Measurements from ENCODE around the gene SELENON. TPM values are rescaled to one million over a fixed set of nuclear protein-coding genes. Genes with fewer than 3 reads are reported as not detected.

SELENON gene
- total RNA-seq, 1 donor from 2014 or later: 146 TPM

GRCh38 chr1:25763493-25763892, 36.5 kb upstream of the SELENON start:
- Mint-ChIP-seq H3K4me3 (no peak overlapping the region), H3K27me3 (ENCODE audit: low read depth) (no peaks in the 10 kb centered on the region), H3K36me3 (ENCODE audit: low read depth) (no peaks in the 10 kb centered on the region), H3K9me3 (no peaks in the 10 kb centered on the region), H3K27ac (ENCODE audit: unreplicated experiment) (peak overlapping the region; percentile 19), H3K4me1 (peaks cover 21% of the 10 kb centered on the region)
- no peak for DNase-seq (ENCODE audit: low read depth, low spot score)
- TF ChIP-seq CTCF (conservative IDR thresholded peaks at IDR 0.05): no peak

- H3K27ac Mint-ChIP-seq (ENCODE audit: unreplicated experiment): peak overlapping the region; percentile 60
- no peaks in the 10 kb centered on the region for H3K9me3 Mint-ChIP-seq
- peaks cover 31% of the 10 kb centered on the region for H3K4me1 Mint-ChIP-seq
- TF ChIP-seq CTCF (conservative IDR thresholded peaks at IDR 0.05): no peak
- H3K4me3 Mint-ChIP-seq: no peak overlapping the region
- no peak for DNase-seq (ENCODE audit: low read depth, low spot score)
- no peaks in the 10 kb centered on the region for H3K27me3 Mint-ChIP-seq (ENCODE audit: low read depth)
- no peaks in the 10 kb centered on the region for H3K36me3 Mint-ChIP-seq (ENCODE audit: low read depth)
Measured at GRCh38 chr1:25765136-25765922, 34.7 kb upstream of the SELENON start.

GRCh38 chr1:25765923-25766589, 33.9 kb upstream of the SELENON start:
- H3K27me3 Mint-ChIP-seq (ENCODE audit: low read depth): no peaks in the 10 kb centered on the region
- H3K27ac Mint-ChIP-seq (ENCODE audit: unreplicated experiment): peak overlapping the region; percentile 60
- no peak for TF ChIP-seq CTCF (conservative IDR thresholded peaks at IDR 0.05)
- H3K4me3 Mint-ChIP-seq: no peak overlapping the region
- no peaks in the 10 kb centered on the region for H3K9me3 Mint-ChIP-seq
- no peak for DNase-seq (ENCODE audit: low read depth, low spot score)
- H3K36me3 Mint-ChIP-seq (ENCODE audit: low read depth): no peaks in the 10 kb centered on the region
- peaks cover 39% of the 10 kb centered on the region for H3K4me1 Mint-ChIP-seq

- Mint-ChIP-seq H3K4me3 (no peak overlapping the region), H3K9me3 (no peaks in the 10 kb centered on the region), H3K27ac (ENCODE audit: unreplicated experiment) (no peak overlapping the region), H3K27me3 (ENCODE audit: low read depth) (no peaks in the 10 kb centered on the region), H3K4me1 (peaks cover 47% of the 10 kb centered on the region), H3K36me3 (ENCODE audit: low read depth) (no peaks in the 10 kb centered on the region)
- TF ChIP-seq CTCF (conservative IDR thresholded peaks at IDR 0.05): no peak
- DNase-seq (ENCODE audit: low read depth, low spot score): no peak
Measured at GRCh38 chr1:25766721-25767436, 33.1 kb upstream of the SELENON start.

- peaks cover 52% of the 10 kb centered on the region for H3K4me1 Mint-ChIP-seq
- no peak for DNase-seq (ENCODE audit: low read depth, low spot score)
- H3K27ac Mint-ChIP-seq (ENCODE audit: unreplicated experiment): no peak overlapping the region
- no peaks in the 10 kb centered on the region for H3K36me3 Mint-ChIP-seq (ENCODE audit: low read depth)
- no peaks in the 10 kb centered on the region for H3K27me3 Mint-ChIP-seq (ENCODE audit: low read depth)
- no peak for TF ChIP-seq CTCF (conservative IDR thresholded peaks at IDR 0.05)
- H3K4me3 Mint-ChIP-seq: no peak overlapping the region
- H3K9me3 Mint-ChIP-seq: no peaks in the 10 kb centered on the region
Measured at GRCh38 chr1:25767437-25767770, 32.6 kb upstream of the SELENON start.

Measured in neural crest cell (in vitro differentiated cells).